ENCODE results near the gene DNAJB5. TPM values are rescaled to one million over a fixed set of nuclear protein-coding genes. Genes with fewer than 3 reads are reported as not detected.

Gene DNAJB5
- total and polyA plus RNA-seq, 9 of the 15 experiments (the other 6 are each of a cell fraction or from before 2014, with no cell fraction given) = 0.15 to 7.4 (median 3.7) TPM

- intact Hi-C loops (cut with micrococcal nuclease) = no loop called here
- FAIRE-seq (no peak), DNase-seq (ENCODE audit: extremely low read depth in 1 of 4, low spot score in 3 of 4) (no peak), ATAC-seq (no peak)
- Histone ChIP-seq H2AFZ (ENCODE audit: low read depth, low read length) (no peak overlapping the region), H3K4me3 (no peak overlapping the region), H3K36me3 (ENCODE audit: control insufficient read depth, insufficient read depth, low read length) (no peaks in the 10 kb centered on the region), H4K20me1 (replicated peaks; ENCODE audit: control insufficient read depth, insufficient read depth, low read length) (no peaks in the 10 kb centered on the region; the same call in 1 of the 2 replicates), H3K9me1 (ENCODE audit: control insufficient read depth, insufficient read depth, low read length) (no peaks in the 10 kb centered on the region), H3K4me1 (replicated peaks in 1 of 2; ENCODE audit: control insufficient read depth in 2 of 2, insufficient read depth in 2 of 2, low read length in 2 of 2) (peaks cover 0 to under 1% of the 10 kb centered on the region in 2 experiments; a peak in 1 of 5 replicates), H3K27ac (ENCODE audit: extremely low read depth, low read depth, low read length) (no peak overlapping the region), H3K79me2 (ENCODE audit: control insufficient read depth, insufficient read depth, low read length) (no peaks in the 10 kb centered on the region), H3K27me3 (ENCODE audit: control insufficient read depth in 2 of 2, insufficient read depth in 2 of 2, low read length in 2 of 2) (peaks cover 9 to 12% of the 10 kb centered on the region in 2 experiments; a peak in 3 of 5 replicates), H3K4me2 (ENCODE audit: insufficient read depth, low read length) (no peak overlapping the region), H3K9ac (ENCODE audit: insufficient read depth in 1 of 2, low read depth in 2 of 2, low read length in 2 of 2) (no peak overlapping the region), H3K9me3 (replicated peaks; ENCODE audit: control insufficient read depth, insufficient read depth, low read depth, low read length) (no peaks in the 10 kb centered on the region)
- CTCF ChIA-PET (ENCODE audit: low intra/inter-chr PET ratio) = no interaction called here
- 3% methylated on average over 2 of the region's 2 CpGs for WGBS (ENCODE audit: insufficient coverage, low coverage, missing lambda C conversion rate)
- BruUV-seq (replicated peaks) = no TSS peak
- TF ChIP-seq GATAD2A (IDR thresholded peaks at IDR 0.05) (no peak), HMBOX1 (IDR thresholded peaks at IDR 0.05) (no peak)
- POLR2A ChIA-PET = interaction anchor here (0.6 kb wide), 1 partner anchor 128 kb away, joined by 3 read pairs; no protein-coding TSS in a partner anchor
- in situ Hi-C loops (cut with MboI) = no loop called here
Measured at GRCh38 chr9:34963552-34963951, 26.0 kb upstream of the DNAJB5 start.

- CTCF ChIA-PET (ENCODE audit: low intra/inter-chr PET ratio) = interaction anchor here (0.7 kb wide), 1 partner anchor 1777 kb away, joined by 4 read pairs; no protein-coding TSS in a partner anchor
- intact Hi-C loops (cut with micrococcal nuclease) = no loop called here
- POLR2A ChIA-PET = no interaction called here
- Histone ChIP-seq H3K79me2 (ENCODE audit: control insufficient read depth, insufficient read depth, low read length) (no peaks in the 10 kb centered on the region), H3K27me3 (ENCODE audit: control insufficient read depth in 2 of 2, insufficient read depth in 2 of 2, low read length in 2 of 2) (peaks cover 5 to 6% of the 10 kb centered on the region in 2 experiments; a peak in 3 of 5 replicates), H3K4me2 (ENCODE audit: insufficient read depth, low read length) (no peak overlapping the region), H3K9ac (ENCODE audit: insufficient read depth in 1 of 2, low read depth in 2 of 2, low read length in 2 of 2) (no peak overlapping the region), H3K9me3 (replicated peaks; ENCODE audit: control insufficient read depth, insufficient read depth, low read depth, low read length) (no peaks in the 10 kb centered on the region), H3K27ac (ENCODE audit: extremely low read depth, low read depth, low read length) (no peak overlapping the region), H3K9me1 (ENCODE audit: control insufficient read depth, insufficient read depth, low read length) (no peaks in the 10 kb centered on the region), H4K20me1 (replicated peaks; ENCODE audit: control insufficient read depth, insufficient read depth, low read length) (no peaks in the 10 kb centered on the region), H3K4me1 (replicated peaks in 1 of 2; ENCODE audit: control insufficient read depth in 2 of 2, insufficient read depth in 2 of 2, low read length in 2 of 2) (no peaks in the 10 kb centered on the region), H3K4me3 (no peak overlapping the region), H2AFZ (ENCODE audit: low read depth, low read length) (no peak overlapping the region), H3K36me3 (ENCODE audit: control insufficient read depth, insufficient read depth, low read length) (no peaks in the 10 kb centered on the region)
- WGBS (ENCODE audit: insufficient coverage, low coverage, missing lambda C conversion rate) = 4% methylated on average over 3 of the region's 3 CpGs
- DNase-seq (ENCODE audit: extremely low read depth in 1 of 4, low spot score in 3 of 4) = no peak
- ATAC-seq = no peak
- BruUV-seq (replicated peaks) = no TSS peak
- no peak for FAIRE-seq
- no peak for TF ChIP-seq HES1 (IDR thresholded peaks at IDR 0.05; ENCODE audit: low read depth)
- TF ChIP-seq HIVEP1 (CRISPR knock-in tag; IDR thresholded peaks at IDR 0.05) = no peak
- TF ChIP-seq ZNF134 (CRISPR knock-in tag; conservative IDR thresholded peaks at IDR 0.05) = no peak
- in situ Hi-C loops (cut with MboI) = no loop called here
Measured at GRCh38 chr9:34964458-34964857, 25.1 kb upstream of the DNAJB5 start.
